DMS53 treated with DMSO at 0.1 percent for 48 hours (cell line): ENCODE data around the gene PRKAR1B.
A peak's percentile ranks its signal among the peaks of the same experiment; 100 is the strongest.

Experiments used
- DNase-seq: peaks from one replicate; lab custom pipeline; 2025; ENCODE audit not compliant: unreplicated experiment; lab: John Stamatoyannopoulos, UW

PRKAR1B gene

DNA sequence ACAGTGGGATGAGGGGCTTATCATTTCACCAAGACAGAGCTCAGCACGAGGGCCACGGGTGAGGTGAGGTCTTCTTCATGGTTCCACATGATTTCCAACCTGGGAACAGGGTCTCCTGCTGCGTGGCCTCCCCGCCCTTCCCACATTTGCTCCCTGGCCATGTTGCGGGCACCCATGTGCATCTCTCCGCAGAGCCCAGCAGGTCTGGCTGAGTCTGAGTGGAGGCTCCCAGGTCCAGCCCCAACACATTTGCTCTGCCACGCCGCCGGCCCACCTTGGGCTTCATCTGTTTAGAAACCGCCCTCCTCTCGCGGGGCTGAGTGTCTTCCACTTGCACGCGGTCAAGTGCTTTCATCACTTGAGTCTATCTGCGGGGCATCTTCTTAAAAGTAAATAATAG is 14.8 kb upstream of the PRKAR1B start:
- DNase-seq: no peak

DNA sequence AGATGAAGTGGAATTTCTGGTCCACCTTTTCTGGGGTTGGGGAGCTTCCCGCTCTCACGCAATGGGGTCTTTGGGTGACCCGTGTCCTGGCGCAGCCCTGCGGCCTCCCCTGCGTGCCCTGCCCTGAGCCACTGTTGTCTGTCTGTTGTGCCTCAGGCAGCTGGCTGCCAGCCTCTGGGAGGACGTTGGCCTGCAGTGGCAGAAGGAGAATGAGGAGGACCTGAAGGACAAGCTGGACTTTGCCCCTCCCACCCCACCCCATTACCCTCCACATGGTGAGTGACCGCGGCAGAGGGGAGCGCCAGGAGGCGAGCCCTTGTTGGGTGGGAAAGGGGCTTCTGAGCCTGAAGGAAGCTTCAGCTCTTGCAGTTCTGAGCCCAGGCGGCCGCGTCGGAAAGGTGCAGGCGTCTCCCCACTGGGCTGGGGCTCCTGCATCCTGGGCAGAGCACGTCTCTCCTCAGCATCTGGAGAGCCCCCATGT is 14.2 kb upstream of the PRKAR1B start:
- no peak for DNase-seq

DNA sequence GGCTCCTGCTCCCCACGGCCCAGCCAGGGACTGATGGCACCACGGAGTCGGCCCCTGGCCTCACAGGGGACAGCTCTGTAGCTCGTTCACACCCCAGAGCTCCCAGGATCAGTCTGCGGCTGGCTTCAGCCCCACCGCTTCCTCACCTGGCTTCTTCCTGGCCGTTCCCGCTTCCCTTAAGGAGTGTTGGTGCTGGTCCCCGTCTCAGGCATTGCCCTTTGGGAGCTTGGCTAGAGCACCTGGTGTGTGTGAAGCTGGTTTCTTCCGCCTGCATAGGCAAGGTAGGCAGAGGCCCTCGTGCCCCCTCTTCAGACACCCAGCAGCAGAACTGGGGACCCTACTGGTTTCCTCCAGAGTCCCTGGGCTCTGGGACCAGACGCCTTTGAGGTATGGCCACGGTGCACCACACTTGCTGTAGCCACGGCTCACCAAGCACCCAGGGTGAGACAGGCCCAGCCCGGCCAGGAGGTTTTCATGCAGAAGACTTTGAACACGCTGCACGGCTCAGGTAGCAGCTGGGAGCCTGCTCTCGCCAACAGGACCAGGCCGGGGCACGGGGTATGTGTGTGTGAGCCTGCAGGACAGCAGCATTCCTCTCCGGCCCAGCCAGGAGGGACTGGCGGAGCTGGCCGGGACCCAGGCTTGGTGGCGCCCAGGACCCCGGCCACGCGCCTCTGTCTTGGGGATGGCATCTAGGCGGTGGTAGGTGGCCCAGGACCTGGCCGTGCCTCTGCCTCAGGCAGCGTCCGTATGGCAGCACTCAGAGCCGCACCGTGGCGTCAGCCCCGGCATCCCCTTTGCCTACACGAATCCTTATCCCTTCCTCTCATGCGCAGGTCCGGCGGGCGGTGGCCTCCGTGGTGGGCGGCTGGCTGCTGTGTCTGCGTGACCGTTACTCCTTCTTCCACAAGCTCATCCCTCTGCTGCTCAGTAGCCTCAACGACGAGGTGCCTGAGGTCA is 13.2 kb upstream of the PRKAR1B start:
- DNase-seq: no peak

DNA sequence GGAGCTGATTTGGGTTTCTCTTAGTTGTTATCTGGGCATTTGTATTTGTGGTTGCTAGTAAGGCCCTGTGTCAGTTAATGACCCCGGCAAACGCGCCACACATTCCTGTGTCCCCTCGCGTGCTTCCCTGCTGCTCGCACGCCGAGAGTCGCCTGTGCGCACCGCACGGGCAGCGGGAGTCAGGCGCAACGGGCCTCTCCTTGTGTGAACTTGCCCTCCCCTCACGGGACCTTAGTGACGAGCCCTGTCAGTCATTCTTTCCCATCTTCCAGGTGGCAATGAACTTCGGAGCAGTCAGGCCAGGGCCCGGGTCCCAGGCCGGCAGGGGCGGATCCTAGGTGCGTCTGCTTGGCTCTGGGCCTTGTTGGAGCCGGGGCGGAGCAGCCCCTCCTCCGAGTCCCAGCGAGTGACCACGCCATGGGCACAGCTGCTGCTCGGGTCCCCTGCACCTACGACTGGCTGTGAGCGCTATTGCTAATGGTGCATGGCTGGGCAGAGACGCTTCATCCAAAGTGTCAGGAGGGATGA is 12.4 kb upstream of the PRKAR1B start:
- no peak for DNase-seq

DNA sequence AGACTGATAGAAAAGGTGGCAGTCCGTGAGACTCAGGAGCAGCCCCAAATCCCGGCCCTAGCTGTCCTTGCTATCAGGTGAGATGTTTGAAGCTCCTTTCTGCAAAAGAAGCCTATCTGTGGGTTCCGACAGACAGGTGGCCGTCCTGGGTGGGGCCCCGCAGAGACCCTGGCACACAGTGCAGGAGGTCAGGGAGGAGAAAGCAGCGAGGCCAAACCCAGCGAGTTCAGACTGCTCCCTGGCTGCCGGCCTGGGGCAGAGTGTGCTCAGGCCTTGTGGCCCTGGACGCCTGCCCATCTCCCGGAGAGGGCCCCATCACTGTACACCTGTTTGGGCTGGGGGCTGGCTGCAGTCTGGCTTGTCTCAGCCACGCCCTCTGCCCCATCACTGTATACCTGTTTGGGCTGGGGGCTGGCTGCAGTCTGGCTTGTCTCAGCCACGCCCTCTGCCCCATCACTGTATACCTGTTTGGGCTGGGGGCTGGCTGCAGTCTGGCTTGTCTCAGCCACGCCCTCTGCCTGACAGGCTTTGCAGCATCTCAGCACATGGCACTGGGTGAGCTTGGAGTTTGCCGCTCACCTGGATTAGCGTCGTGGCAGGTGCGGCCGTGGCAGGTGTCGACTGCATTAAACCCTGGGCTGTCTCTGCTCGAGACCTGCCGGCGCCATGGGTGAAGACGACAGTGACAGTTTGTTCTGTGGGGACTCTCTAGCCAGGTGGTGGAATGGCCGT is 11.8 kb upstream of the PRKAR1B start:
- DNase-seq: no peak

DNA sequence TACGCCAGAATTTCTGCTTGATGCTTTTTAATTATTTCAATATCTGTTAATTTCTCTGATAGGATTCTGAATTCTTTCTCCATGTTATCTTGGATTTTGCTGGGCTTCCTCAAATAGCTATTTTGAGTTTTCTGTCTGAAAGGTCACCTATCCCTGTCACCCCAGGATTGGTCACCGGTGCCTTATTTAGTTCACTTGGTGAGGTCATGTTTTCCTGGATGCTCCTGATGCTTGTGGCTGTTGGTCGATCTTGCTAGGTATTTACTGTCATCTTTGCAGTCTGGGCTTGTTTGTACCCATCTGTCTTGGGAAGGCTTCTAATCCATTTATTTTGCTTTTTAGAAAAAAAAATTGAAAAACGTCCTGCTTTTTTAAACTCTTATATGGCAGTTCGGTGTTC is 11.2 kb upstream of the PRKAR1B start:
- no peak for DNase-seq

DNA sequence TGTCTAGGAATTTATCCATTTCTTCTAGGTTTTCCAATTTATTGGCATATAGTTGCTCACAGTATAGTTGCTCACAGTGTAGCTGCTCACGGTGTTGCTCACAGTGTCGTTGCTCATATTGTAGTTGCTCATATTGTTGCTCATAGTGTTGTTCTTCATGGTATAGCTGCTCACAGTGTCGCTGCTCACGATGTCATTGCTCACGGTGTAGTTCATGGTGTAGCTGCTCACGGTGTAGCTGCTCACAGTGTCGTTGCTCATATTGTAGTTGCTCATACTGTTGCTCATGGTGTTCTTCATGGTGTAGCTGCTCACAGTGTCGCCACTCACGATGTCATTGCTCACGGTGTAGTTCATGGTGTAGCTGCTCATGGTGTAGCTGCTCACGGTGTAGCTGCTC is 7.7 kb upstream of the PRKAR1B start:
- no peak for DNase-seq

DNA sequence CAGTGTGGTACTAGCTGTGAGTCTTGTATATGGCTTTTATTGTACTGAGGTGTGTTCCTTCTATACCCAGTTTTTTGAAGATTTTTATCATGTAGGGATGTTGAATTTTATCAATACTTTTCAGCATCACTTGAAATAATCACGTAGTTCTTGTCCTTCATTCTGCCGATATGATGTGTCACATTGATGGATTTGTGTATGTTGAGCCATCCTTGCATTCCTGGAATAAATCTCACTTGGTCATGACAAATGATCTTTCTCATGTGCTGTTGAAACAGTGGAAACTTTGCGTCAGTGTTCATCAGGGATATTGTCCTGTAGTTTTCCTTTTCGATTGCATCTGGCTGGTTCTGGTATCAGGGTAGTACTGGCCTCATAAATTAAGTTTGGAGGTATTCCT is 7.1 kb upstream of the PRKAR1B start:
- DNase-seq: no peak

DNA sequence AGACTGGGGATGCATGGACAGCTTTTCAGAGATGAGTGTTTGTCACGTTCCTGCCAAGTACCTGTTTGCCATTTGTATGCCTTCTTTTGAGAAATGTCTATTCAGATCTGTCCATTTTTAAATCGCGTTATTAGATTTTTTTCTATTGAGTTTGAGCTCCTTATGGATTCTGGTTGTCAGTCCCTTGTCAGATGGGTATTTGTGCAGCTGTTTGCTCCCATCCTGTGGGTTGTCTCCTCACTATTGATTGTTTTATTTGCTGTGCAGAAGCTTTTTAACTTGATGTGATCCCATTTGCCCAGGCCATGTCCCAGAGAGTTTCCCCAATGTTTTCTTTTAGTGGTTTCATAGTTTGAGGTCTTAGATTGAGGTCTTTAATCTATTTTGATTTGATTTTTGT is 5.5 kb upstream of the PRKAR1B start:
- no peak for DNase-seq

DNA sequence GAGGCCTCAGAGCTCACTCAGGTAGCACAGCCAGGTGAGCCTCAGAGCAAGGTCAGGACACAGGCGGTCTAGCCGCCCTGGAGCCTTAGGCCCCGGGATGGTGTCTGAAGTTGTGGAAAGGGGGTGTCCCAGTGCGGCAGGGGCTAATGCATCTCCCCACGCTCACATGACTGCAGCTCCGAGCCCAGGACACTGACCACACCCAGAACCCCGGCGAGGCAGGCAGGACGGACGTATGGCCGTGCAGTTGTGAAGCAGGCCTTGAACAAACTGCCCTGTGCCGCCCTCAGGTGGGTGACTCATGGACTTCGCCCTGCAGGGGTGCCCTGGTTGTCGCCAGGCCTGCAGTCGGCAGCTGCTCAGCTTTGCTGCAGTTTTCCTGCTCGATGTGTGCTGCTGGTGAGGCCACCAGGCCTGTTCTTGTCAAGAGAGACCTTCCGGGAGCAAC is 5.0 kb upstream of the PRKAR1B start:
- peak; percentile 94 for DNase-seq

DNA sequence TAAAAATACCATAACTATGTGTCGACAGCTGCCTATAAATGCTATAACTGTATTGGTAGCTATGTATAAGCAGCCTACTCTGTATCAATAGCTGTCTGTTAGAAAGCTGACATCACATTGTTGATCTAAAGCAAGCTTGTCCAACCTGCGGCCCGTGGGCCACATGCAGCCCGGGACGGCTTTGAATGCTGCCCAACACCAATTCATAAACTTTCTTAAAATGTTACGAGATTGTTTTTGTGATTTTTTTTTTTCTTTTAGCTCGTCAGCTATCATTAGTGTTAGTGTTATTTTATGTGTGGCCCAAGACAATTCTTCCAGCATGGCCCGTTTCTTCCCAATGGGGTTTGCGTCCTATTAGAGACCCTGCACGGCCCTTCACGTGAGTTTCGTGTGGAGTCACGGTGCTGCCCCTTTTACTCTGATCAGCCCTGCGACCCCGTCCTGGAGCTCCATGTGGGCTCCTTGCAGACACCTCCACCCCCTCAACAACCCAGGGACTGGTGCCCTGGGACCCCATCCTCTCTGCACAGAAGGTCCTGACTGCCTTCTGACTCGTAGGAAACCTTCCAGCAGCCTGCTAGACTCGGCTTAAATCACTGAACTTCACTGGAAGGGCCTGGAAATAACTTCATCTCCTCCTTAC is 4.5 kb upstream of the PRKAR1B start:
- no peak for DNase-seq

DNA sequence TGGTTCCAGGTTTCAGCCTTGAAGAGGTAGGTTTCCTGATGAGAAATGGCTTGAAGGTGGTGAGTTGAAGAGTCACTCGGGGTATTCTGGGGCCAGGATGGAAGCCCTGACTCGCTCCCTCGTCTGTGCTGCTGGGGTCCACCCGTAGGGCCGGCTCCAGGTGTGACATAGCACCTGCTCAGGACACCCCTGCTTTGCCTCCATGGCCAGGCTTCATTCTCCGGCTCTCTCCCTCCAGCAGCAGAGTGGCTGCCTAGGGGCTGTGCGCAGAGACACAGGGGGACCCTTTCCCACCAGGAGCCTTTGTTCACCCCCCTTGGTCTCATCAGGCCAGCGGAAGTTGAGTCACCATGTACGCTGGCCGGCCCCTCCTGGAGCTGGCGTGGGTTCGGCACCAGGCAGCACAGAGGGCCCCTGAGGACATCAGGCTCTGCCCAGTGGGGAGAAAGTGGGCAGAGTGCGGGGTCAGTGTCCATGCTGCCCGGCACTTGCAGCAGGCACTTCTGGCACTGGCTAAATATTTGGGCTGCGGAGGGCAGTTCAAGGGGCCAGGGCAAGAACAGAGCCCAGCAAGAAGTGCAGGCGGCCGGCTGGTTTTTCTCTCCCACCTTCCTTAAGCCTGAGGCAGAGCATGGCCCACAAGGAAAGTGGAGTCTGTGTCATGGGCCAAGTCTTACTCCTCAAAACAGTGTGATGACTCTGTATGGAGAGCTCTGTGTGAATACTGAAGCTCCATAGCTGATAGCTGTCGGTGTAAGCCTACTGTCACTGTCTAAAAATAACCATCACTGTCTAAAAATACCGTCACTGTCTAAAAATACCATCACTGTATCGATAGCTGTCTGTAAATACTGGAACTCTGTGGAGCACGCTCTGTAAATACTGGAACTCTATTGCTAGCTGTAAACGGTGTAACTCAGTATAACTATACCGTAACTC is 3.7 kb upstream of the PRKAR1B start:
- no peak for DNase-seq

DNA sequence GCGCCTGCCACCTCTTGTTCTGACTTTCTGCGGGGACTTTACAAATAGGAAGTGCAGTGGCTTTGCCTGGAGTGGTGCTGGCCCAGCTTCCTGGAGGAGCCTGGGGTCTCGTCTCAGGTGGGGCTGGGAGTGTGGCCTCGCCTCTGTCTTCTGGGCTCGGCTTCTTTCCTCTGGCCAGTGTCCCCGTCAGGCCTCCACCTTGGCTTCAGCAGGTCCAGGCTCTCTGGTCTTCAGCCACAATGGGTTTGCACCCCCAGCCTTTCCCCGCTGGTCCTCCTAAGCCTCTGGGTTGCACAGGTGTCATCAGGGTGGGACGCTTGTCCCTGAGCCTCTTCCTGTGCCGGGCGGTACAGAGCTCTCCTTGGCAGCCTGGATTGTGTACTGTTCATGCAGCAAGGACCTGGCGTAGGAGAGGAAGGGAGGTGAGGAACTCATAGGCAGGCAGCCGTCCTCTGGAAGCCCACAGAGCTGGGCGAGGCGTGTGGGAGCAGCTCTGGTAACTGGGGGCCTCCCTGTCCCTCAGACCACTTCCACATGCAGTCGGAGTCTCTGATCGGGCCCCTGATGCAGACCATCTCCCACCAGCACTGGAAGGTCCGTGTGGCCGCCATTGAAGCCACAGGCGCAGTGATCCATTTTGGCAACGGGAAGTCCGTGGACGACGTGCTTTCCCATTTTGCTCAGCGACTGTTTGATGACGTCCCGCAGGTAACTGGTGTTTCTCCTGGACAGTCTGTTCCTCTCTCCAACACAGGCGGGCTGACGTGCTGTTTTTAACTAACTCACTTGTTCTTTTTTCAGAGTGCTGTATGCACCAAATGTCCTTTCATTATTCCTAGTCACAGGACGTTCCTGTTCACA is 2.3 kb upstream of the PRKAR1B start:
- no peak for DNase-seq

DNA sequence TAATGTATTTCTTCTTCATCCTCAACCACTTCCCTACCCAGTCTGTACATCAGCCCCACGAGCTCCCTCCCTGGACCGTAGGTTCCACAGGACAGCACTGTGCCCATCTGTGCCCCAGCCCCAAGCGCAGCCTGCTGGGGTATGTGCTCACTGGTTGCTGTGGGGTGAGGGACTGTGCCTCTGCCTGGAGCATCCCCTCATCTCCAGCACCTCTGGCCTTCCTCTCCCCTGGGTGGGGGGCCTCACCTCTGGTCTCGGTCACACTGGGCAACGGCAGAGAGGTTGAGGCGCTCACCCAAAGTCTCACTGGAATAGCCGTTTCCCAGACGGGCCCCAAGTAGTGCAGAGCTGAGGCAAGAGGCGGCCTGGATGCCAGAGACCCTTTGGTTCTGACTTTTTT is 1.5 kb upstream of the PRKAR1B start:
- no peak for DNase-seq

DNA sequence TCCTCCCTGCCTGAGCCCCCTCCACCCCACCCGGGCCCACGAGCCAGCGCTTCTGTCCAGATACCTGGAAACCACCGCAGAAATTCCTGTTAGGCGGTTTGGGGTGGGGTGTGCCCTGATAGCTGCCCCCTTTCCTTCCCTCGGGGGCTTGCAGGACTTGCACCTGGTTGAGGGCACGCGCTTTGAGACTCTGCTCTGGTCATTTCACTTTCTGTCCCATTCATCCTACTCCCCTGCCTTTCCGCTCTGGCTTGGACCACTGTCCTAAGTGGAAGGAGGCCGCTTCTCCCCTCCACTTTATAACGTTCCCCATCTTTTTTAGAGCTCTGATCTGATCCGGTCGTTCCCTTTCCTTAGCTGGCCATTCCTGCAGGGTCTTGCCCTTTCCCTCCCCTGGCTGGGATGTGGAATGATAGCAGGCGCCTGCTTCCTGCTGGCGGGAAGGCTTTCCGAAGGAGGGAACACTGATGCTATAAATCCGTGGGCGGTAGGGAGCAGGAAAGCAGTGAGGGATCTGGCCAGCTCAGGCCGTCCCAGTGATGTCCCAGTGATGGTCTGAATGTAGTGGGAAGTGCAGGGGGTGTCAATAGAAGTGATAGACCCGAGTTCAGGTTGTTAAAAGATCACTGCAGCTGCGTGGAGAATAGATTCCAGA is 852 bp upstream of the PRKAR1B start:
- DNase-seq: no peak

DNA sequence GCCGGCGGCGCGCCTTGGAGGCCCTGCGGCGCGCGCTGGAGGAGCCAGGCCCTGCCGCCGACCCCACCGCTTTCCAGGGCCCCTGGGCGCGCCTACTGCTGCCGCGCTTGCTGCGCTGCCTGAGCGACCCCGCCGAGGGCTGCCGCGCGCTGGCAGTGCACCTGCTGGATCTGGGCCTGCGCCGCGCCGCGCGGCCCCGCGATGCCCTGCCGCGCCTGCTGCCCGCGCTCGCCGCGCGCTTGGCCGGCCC is 302 bp downstream of the PRKAR1B start:
- DNase-seq: no peak

DNA sequence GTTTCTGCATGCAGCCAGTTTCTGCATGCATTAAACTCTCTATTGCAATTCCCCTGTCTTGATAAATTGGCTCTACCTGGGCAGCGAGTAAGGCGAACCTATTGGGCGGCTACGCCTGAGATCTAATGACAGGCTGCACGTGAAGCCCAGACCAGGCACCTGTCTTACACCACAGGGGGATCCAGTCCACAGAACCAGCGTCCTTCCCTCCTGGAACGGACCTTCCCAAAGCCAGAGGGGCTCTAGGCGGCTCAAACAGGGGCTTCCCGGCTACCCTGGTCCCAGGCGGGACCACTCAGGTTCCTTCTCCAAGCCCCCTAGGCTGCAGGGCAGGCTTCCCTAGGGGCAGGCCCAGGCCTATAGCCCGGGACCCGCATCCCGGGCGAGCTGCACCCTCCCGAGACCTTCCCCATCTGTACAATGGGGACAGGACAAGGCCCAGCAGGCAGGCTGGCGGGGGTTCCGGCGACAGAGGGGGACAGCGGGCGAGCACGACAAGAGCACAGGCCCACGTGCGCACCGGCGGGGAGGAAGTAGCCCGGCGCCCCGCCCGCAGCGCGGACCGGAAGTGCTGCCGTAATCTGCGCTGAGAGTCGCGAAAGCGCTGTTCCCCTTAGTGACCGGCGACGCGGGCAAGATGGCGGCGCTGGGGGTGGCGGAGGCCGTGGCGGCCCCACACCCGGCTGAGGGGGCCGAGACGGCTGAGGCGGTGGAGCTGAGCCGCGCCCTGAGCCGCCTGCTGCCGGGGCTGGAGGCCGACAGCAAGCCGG is 812 bp downstream of the PRKAR1B start, which contains the start of gene DNAAF5:
TSS of gene DNAAF5 (plus strand) at position 616 of the 770 bp plus-strand sequence. CDS start at position 638, 22 bp downstream.
- peak; percentile 61 for DNase-seq
